Activated B cell treated with CpG ODN at 0.5 μM for 24 hours (primary cell): Measurements from ENCODE around the gene FER. TPM values are rescaled to one million over a fixed set of nuclear protein-coding genes. Genes with fewer than 3 reads are reported as not detected.
"Not testable (repeated sequence)": the region's sequence is repeated elsewhere in the genome, so short reads cannot be mapped to it uniquely, and the experiment has no call there.

Experiments used
- ATAC-seq: fragments of 200-7000 bp; cut with Tn5 transposase; one replicate; pipeline ENCODE4 v1.10.0; 2021; ENCODE audit warnings: low read depth, mild to moderate bottlenecking, moderate library complexity
- CTCF ChIA-PET: fragments of 350-600 bp; sonication (Branson Sonifier 250); formaldehyde crosslinking; loops from one replicate; lab custom pipeline; 2021; ENCODE audit warnings: antibody characterized with exemption; lab: Charles Lee
- POLR2A ChIA-PET: fragments of 350-600 bp; sonication (Branson Sonifier 250); formaldehyde crosslinking; loops from one replicate; lab custom pipeline; 2021; ENCODE audit warnings: antibody characterized with exemption; lab: Charles Lee
- DNase-seq: peaks from one replicate; pipeline ENCODE4 v3.0.0; 2022
- H3K27ac Mint-ChIP-seq: one replicate; pipeline ENCODE4 v1.8.0; 2020; ENCODE audit warnings: mixed read lengths
- H3K27me3 Mint-ChIP-seq: one replicate; pipeline ENCODE4 v1.8.0; 2021; ENCODE audit warnings: mixed read lengths
- H3K36me3 Mint-ChIP-seq: one replicate; pipeline ENCODE4 v1.8.0; 2021; ENCODE audit warnings: low read depth, mixed read lengths
- H3K4me1 Mint-ChIP-seq: one replicate; pipeline ENCODE4 v1.8.0; 2021; ENCODE audit warnings: mixed read lengths
- H3K4me3 Mint-ChIP-seq: one replicate; pipeline ENCODE4 v1.8.0; 2020; ENCODE audit warnings: mild to moderate bottlenecking, mixed read lengths
- H3K9me3 Mint-ChIP-seq: one replicate; pipeline ENCODE4 v1.8.0; 2020; ENCODE audit warnings: mixed read lengths
- CTCF ChIP-seq: fragments of 200-600 bp; IDR thresholded peaks from one replicate; pipeline ENCODE4 v1.8.0; 2022; ENCODE audit warnings: antibody characterized with exemption, mild to moderate bottlenecking
- intact Hi-C: fragments of 100-400 bp; cut with micrococcal nuclease; formaldehyde crosslinking; loops from one replicate; pipeline ENCODE4 v1.15.1; 2024
- total RNA-seq: library from RNA; stranded (reverse); gene quantifications from 2 replicates; pipeline ENCODE4 v1.2.3, GENCODE V29; 2022

The FER gene
- total RNA-seq, 1 donor from 2014 or later: 17.3 TPM

- H3K4me3 Mint-ChIP-seq: no peak overlapping the region
- ChIA-PET POLR2A (no interaction called here), CTCF (no interaction called here)
- no peak for TF ChIP-seq CTCF
- no peaks in the 10 kb centered on the region for H3K9me3 Mint-ChIP-seq
- intact Hi-C loops: no loop called here
- H3K4me1 Mint-ChIP-seq: no peaks in the 10 kb centered on the region
- no peaks in the 10 kb centered on the region for H3K36me3 Mint-ChIP-seq
- no peaks in the 10 kb centered on the region for H3K27me3 Mint-ChIP-seq
- no peak for ATAC-seq
- no peak for DNase-seq
- no peak overlapping the region for H3K27ac Mint-ChIP-seq
Measured at GRCh38 chr5:108974594-108974993, 226.9 kb downstream of the FER start.

GRCh38 chr5:108975697-108976096 is 228.0 kb downstream of the FER start:
- ATAC-seq: no peak
- no peaks in the 10 kb centered on the region for H3K27me3 Mint-ChIP-seq
- no peak for TF ChIP-seq CTCF
- intact Hi-C loops: no loop called here
- no peak overlapping the region for H3K27ac Mint-ChIP-seq
- no peaks in the 10 kb centered on the region for H3K9me3 Mint-ChIP-seq
- CTCF ChIA-PET: no interaction called here
- POLR2A ChIA-PET: no interaction called here
- no peaks in the 10 kb centered on the region for H3K36me3 Mint-ChIP-seq
- no peaks in the 10 kb centered on the region for H3K4me1 Mint-ChIP-seq
- H3K4me3 Mint-ChIP-seq: no peak overlapping the region
- DNase-seq: no peak

DNA sequence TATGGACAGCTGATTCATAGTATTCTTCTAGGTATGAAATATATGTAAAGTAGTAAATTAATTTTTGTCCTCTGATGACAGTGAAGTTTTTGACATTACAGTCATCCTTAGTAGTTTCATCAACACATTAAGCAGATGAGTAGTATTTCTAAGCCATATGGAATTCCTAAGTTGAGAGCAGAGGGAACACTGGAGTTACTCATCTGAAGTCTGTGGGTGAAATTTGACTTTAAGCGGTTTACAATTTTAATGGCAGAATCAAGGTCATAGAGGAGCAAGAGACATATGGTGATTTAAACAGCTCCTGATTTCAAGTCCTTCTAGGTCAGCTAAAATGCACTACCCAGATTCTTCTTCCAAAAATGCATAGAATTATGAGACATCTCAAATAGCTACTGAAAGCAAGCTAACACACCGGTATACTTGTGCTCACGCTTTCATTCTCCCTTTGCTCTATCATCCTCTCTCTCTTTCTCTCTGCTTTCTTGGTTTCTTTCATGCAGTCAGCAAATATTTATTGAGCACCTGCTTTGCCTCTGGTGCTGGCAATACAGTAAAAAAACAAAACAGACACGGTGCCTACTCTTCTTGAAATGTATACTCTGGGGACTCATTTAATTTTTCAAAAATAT is 235.9 kb downstream of the FER start:
- DNase-seq (no peak), ATAC-seq (no peak)
- ChIA-PET POLR2A (no interaction called here), CTCF (no interaction called here)
- Mint-ChIP-seq H3K27me3 (no peaks in the 10 kb centered on the region), H3K9me3 (peaks cover 5% of the 10 kb centered on the region), H3K27ac (no peak overlapping the region), H3K36me3 (peaks cover 9% of the 10 kb centered on the region), H3K4me1 (no peaks in the 10 kb centered on the region), H3K4me3 (no peak overlapping the region)
- TF ChIP-seq CTCF: no peak
- intact Hi-C loops: no loop called here

- intact Hi-C loops: no loop called here
- H3K27ac Mint-ChIP-seq: no peak overlapping the region
- H3K9me3 Mint-ChIP-seq: peaks cover 16% of the 10 kb centered on the region
- no peak overlapping the region for H3K4me3 Mint-ChIP-seq
- ChIA-PET CTCF (no interaction called here), POLR2A (interaction anchor here (0.5 kb wide), 1 partner anchor 286 kb away, joined by 4 read pairs; no protein-coding TSS in a partner anchor)
- no peak for ATAC-seq
- H3K4me1 Mint-ChIP-seq: no peaks in the 10 kb centered on the region
- DNase-seq: no peak
- TF ChIP-seq CTCF: no peak
- H3K27me3 Mint-ChIP-seq: no peaks in the 10 kb centered on the region
- H3K36me3 Mint-ChIP-seq: peaks cover 15% of the 10 kb centered on the region
Measured at GRCh38 chr5:108989761-108990392, 242.2 kb downstream of the FER start.

- H3K36me3 Mint-ChIP-seq: peaks cover 20% of the 10 kb centered on the region
- DNase-seq, H3K27me3 Mint-ChIP-seq, intact Hi-C loops, ATAC-seq, POLR2A ChIA-PET, H3K27ac Mint-ChIP-seq, H3K4me3 Mint-ChIP-seq, CTCF ChIA-PET, H3K4me1 Mint-ChIP-seq: not testable (repeated sequence)
- H3K9me3 Mint-ChIP-seq: peaks cover 13% of the 10 kb centered on the region
Measured at GRCh38 chr5:108992396-108993085, 244.8 kb downstream of the FER start.

DNA sequence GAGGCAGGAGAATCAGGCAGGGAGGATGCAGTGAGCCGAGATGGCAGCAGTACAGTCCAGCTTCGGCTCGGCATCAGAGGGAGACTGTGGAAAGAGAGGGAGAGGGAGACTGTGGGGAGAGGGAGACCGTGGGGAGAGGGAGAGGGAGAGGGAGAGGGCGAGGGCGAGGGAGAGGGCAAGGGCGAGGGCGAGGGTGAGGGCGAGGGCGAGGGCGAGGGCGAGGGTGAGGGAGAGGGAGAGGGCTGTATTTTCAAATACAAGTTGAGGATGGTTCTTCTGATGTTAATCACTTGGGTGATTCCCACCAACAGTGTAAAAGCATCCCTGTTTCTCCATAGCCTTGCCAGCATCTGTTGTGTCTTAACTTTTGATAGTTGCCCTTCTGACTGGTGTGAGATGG is 245.7 kb downstream of the FER start:
- DNase-seq, H3K27ac Mint-ChIP-seq, H3K4me3 Mint-ChIP-seq, intact Hi-C loops, POLR2A ChIA-PET, H3K4me1 Mint-ChIP-seq, ATAC-seq, CTCF ChIA-PET, H3K27me3 Mint-ChIP-seq: not testable (repeated sequence)
- peaks cover 13% of the 10 kb centered on the region for H3K9me3 Mint-ChIP-seq
- H3K36me3 Mint-ChIP-seq: peaks cover 16% of the 10 kb centered on the region
